Measurements from ENCODE around the gene ERF.
"Not testable (repeated sequence)": the region's sequence is repeated elsewhere in the genome, so short reads cannot be mapped to it uniquely, and the experiment has no call there.

DNA sequence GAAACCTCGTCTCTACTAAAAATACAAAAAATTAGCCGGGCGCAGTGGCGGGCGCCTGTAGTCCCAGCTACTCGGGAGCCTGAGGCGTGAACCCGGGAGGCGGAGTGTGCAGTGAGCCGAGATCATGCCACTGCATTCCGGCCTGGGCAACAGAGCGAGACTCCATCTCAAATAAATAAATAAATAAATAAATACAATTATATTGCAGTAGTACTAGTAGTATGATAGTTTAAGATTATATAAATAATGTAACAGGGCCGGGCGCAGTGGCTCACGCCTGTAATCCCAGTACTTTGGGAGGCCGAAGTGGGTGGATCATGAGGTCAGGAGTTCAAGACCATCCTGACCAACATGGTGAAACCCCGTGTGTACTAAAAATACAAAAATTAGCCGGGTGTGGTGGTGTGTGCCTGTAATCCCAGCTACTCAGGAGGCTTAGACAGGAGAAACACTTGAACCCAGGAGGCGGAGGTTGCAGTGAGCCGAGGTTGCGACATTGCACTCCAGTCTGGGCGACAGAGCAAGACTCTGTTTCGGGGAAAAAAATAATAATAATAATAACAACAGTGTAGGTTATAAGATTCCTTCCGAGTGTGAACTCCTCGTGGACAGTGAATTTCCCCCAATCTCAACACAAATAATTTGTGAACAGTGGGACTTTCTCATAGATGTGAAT, 12.1 kb upstream of the ERF start:
- not testable (repeated sequence) for TF ChIP-seq CBX5 (IDR thresholded peaks at IDR 0.05; ENCODE audit: low read depth, low read length); CHD2 (IDR thresholded peaks at IDR 0.05; ENCODE audit: low read length); RNF2 (IDR thresholded peaks at IDR 0.05; ENCODE audit: borderline replicate concordance, low read depth, low read length, missing control alignments, poor library complexity, severe bottlenecking); EP300 (IDR thresholded peaks at IDR 0.05; ENCODE audit: borderline replicate concordance in 1 of 2, low read depth in 2 of 2, low read length in 2 of 2); POLR2A (IDR thresholded peaks at IDR 0.05; ENCODE audit: control extremely low read depth in 1 of 2, low read depth in 2 of 2, low read length in 2 of 2)
- TF ChIP-seq, protein P1, sequence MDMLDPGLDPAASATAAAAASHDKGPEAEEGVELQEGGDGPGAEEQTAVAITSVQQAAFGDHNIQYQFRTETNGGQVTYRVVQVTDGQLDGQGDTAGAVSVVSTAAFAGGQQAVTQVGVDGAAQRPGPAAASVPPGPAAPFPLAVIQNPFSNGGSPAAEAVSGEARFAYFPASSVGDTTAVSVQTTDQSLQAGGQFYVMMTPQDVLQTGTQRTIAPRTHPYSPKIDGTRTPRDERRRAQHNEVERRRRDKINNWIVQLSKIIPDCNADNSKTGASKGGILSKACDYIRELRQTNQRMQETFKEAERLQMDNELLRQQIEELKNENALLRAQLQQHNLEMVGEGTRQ (IDR thresholded peaks at IDR 0.05; ENCODE audit: low read length): not testable (repeated sequence)
- TF ChIP-seq, protein P2, sequence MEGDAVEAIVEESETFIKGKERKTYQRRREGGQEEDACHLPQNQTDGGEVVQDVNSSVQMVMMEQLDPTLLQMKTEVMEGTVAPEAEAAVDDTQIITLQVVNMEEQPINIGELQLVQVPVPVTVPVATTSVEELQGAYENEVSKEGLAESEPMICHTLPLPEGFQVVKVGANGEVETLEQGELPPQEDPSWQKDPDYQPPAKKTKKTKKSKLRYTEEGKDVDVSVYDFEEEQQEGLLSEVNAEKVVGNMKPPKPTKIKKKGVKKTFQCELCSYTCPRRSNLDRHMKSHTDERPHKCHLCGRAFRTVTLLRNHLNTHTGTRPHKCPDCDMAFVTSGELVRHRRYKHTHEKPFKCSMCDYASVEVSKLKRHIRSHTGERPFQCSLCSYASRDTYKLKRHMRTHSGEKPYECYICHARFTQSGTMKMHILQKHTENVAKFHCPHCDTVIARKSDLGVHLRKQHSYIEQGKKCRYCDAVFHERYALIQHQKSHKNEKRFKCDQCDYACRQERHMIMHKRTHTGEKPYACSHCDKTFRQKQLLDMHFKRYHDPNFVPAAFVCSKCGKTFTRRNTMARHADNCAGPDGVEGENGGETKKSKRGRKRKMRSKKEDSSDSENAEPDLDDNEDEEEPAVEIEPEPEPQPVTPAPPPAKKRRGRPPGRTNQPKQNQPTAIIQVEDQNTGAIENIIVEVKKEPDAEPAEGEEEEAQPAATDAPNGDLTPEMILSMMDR (IDR thresholded peaks at IDR 0.05; ENCODE audit: control extremely low read depth in 1 of 3, insufficient read depth in 1 of 3, low read depth in 1 of 3, low read length in 3 of 3): not testable (repeated sequence)
